ENCODE data around the gene CSMD2. TPM values are rescaled to one million over a fixed set of nuclear protein-coding genes. Genes with fewer than 3 reads are reported as not detected.

Gene CSMD2
- total RNA-seq, 1 donor from 2014 or later: 2.6 TPM

DNA sequence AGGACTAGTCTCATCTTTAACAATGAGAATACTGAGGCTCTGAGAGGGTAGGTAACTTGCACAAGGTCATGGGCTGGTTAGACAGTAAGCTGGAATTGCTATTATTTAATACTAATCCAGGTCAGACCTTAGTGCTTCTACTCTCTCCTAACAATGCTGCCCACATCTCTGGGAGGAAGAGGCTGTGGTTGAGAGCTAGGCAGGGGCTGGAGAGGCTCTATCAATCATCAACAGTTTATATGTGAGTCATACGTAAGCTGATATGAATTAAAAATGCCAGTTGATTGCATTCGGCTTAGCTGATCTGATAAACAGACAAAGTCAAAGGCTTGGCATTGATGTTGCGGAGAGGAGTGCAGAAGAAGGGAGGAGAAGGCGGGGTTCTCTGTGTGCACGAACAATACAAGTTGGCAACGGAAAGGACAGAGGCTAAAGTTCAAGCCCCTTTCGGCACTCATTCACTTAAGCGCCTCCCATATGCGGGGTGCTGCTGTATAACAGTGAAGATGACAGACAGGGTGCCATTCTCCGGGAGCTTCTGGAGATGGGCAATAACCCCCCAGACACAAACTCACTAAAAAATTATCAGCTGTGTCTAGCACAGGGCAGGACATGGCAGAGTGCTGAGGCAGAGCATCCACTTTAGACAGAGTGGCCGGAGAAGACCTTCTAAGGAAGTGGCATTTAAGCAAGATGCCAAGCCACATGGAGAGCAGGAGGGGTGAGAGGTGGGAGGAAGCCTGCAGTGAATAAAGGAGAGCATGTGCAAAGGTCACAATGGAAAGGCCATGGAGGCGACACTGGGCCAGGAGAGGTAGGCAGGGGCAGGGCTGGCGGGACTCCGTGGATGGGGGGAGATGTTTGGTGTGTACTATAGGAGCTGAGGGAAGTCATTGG, 497.4 kb downstream of the CSMD2 start:
- Mint-ChIP-seq H3K4me1 (peaks cover 5% of the 10 kb centered on the region), H3K9me3 (peaks cover 12% of the 10 kb centered on the region), H3K36me3 (no peaks in the 10 kb centered on the region), H3K27ac (no peak overlapping the region), H3K27me3 (ENCODE audit: insufficient read depth, low read depth) (peaks cover 5% of the 10 kb centered on the region), H3K4me3 (no peak overlapping the region)
- no peaks in the 10 kb centered on the region for H3K79me2 ChIP-seq (ENCODE audit: low read depth)
- no peaks in the 10 kb centered on the region for H3F3A ChIP-seq (ENCODE audit: low read depth)
- H3K27ac ChIP-seq: no peak overlapping the region
- no peak for TF ChIP-seq EZH2phosphoT487 (IDR thresholded peaks at IDR 0.05)
- no peak for TF ChIP-seq EZH2 (IDR thresholded peaks at IDR 0.05)
- TF ChIP-seq, protein P1, sequence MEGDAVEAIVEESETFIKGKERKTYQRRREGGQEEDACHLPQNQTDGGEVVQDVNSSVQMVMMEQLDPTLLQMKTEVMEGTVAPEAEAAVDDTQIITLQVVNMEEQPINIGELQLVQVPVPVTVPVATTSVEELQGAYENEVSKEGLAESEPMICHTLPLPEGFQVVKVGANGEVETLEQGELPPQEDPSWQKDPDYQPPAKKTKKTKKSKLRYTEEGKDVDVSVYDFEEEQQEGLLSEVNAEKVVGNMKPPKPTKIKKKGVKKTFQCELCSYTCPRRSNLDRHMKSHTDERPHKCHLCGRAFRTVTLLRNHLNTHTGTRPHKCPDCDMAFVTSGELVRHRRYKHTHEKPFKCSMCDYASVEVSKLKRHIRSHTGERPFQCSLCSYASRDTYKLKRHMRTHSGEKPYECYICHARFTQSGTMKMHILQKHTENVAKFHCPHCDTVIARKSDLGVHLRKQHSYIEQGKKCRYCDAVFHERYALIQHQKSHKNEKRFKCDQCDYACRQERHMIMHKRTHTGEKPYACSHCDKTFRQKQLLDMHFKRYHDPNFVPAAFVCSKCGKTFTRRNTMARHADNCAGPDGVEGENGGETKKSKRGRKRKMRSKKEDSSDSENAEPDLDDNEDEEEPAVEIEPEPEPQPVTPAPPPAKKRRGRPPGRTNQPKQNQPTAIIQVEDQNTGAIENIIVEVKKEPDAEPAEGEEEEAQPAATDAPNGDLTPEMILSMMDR (IDR thresholded peaks at IDR 0.05): no peak
- H3K4me1 ChIP-seq: no peaks in the 10 kb centered on the region
- no peak overlapping the region for H3K4me2 ChIP-seq
- no peak overlapping the region for H3K4me3 ChIP-seq
- H2AFZ ChIP-seq (replicated peaks): no peak overlapping the region
- peaks cover 4% of the 10 kb centered on the region for H3K9me3 ChIP-seq (ENCODE audit: low read depth)
- DNase-seq (ENCODE audit: low spot score): no peak
- no peak overlapping the region for H3K9ac ChIP-seq
- no peaks in the 10 kb centered on the region for H3K36me3 ChIP-seq
- H4K20me1 ChIP-seq (ENCODE audit: low read depth): no peaks in the 10 kb centered on the region
- H3K27me3 ChIP-seq: no peaks in the 10 kb centered on the region

DNA sequence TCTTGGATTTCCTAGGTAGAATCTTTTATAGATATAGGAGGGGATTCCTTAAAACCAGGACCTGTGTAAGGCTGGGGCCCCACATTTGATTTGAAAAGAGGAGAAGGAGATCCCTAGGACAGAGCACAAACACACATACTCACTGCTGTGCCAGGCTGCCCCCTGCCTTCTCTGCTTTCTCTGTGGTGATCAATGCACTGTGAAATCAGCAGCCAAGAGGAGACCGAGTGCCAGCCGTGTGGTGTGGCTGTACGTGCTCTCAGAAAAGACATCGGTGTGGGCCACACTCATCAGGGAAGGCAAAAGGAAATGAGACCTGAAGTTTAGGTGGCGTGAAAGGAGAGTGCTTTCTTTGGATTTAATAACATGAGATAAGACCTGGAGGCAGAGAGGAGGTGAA, 498.4 kb downstream of the CSMD2 start:
- no peak for DNase-seq (ENCODE audit: low spot score)

DNA sequence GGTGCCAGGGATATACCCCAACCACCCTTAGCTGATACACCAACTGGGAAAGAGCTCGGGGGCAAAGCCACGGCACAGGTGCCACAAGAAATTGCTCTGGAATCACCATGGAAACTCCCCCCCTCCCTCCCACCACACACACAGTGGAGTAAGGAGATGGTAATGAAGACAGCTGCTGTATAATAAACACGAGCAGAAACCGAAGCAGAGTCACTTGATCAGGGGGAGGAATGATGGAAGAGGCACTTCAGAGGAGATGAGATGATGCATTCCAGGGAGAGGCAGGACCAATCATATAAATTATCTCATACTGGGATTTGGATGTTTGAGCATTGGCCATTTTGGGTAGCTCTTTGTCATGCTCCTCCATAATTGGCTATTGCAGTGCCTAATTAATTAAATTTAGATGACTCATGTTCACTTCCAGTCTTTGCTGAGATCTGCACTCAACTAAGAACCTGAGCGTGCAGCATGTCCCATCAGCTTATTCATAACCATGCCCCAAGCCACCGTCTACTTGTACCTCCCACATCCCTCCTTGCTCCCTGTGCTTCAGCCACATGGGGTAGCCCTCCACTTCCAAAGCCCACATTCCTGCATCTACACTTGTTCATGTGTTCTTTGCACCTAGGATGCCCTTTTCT, 503.1 kb downstream of the CSMD2 start:
- Histone ChIP-seq H3K27me3 (no peaks in the 10 kb centered on the region), H3K27ac (no peak overlapping the region)
- no peak overlapping the region for H3K4me3 Mint-ChIP-seq

More for the DNA sequence above, 498.4 kb downstream of the CSMD2 start:
- Histone ChIP-seq H3K4me3 (no peak overlapping the region), H3K4me2 (no peak overlapping the region), H3K79me2 (ENCODE audit: low read depth) (no peaks in the 10 kb centered on the region), H3K4me1 (no peaks in the 10 kb centered on the region), H3K9ac (no peak overlapping the region), H3F3A (ENCODE audit: low read depth) (no peaks in the 10 kb centered on the region), H4K20me1 (ENCODE audit: low read depth) (no peaks in the 10 kb centered on the region), H3K9me3 (ENCODE audit: low read depth) (peaks cover 2% of the 10 kb centered on the region), H3K36me3 (no peaks in the 10 kb centered on the region), H2AFZ (replicated peaks) (no peak overlapping the region), H3K27ac (no peak overlapping the region), H3K27me3 (no peaks in the 10 kb centered on the region)
- Mint-ChIP-seq H3K27me3 (ENCODE audit: insufficient read depth, low read depth) (peaks cover 5% of the 10 kb centered on the region), H3K9me3 (peaks cover 9% of the 10 kb centered on the region), H3K36me3 (peaks cover 3% of the 10 kb centered on the region), H3K4me3 (no peak overlapping the region), H3K27ac (no peak overlapping the region), H3K4me1 (peaks cover 13% of the 10 kb centered on the region)
- TF ChIP-seq EZH2 (IDR thresholded peaks at IDR 0.05) (no peak), EZH2phosphoT487 (IDR thresholded peaks at IDR 0.05) (no peak)
- TF ChIP-seq, protein P1 (IDR thresholded peaks at IDR 0.05): no peak

More for the DNA sequence above, 503.1 kb downstream of the CSMD2 start:
- H3K79me2 ChIP-seq (ENCODE audit: low read depth): no peaks in the 10 kb centered on the region
- H2AFZ ChIP-seq (replicated peaks): no peak overlapping the region
- Mint-ChIP-seq H3K9me3 (no peaks in the 10 kb centered on the region), H3K36me3 (peaks cover 3% of the 10 kb centered on the region), H3K27ac (no peak overlapping the region), H3K27me3 (ENCODE audit: insufficient read depth, low read depth) (peaks cover 2% of the 10 kb centered on the region), H3K4me1 (peaks cover 8% of the 10 kb centered on the region)
- no peaks in the 10 kb centered on the region for H3K36me3 ChIP-seq
- no peaks in the 10 kb centered on the region for H3K4me1 ChIP-seq
- H3K9me3 ChIP-seq (ENCODE audit: low read depth): no peaks in the 10 kb centered on the region
- H3K4me3 ChIP-seq: no peak overlapping the region
- DNase-seq (ENCODE audit: low spot score): no peak
- H3K9ac ChIP-seq: no peak overlapping the region
- no peak overlapping the region for H3K4me2 ChIP-seq
- H4K20me1 ChIP-seq (ENCODE audit: low read depth): no peaks in the 10 kb centered on the region
- no peaks in the 10 kb centered on the region for H3F3A ChIP-seq (ENCODE audit: low read depth)
- TF ChIP-seq EZH2 (IDR thresholded peaks at IDR 0.05): no peak
- TF ChIP-seq, protein P1 (IDR thresholded peaks at IDR 0.05): no peak
- no peak for TF ChIP-seq EZH2phosphoT487 (IDR thresholded peaks at IDR 0.05)

Measured in neural progenitor cell (in vitro differentiated cells).